Renal cortex interstitium (tissue), 3 donors: ENCODE results near the gene APOA4. TPM values are rescaled to one million over a fixed set of nuclear protein-coding genes. Genes with fewer than 3 reads are reported as not detected.

Source experiments
- polyA plus RNA-seq, 3 donors: library from polyadenylated mRNA; unstranded; fragments of 120-200 nt; gene quantifications; one replicate each; pipeline ENCODE4 v1.2.1, GENCODE V29; 2013; ENCODE audit not compliant: insufficient read length in 3 of 3

The APOA4 gene
- polyA plus RNA-seq, 3 donors: 1.5 TPM; not detected in 2

Other genes with a start within 250 kb of the APOA4 start
- 10 to 100 TPM; 33.8 to 38.6 (median 37.2) TPM for gene BUD13, start 50.3 kb downstream of the APOA4 start, polyA plus RNA-seq
- gene ZPR1, start 35.3 kb downstream of the APOA4 start, polyA plus RNA-seq: 10 to 100 TPM; 54.0 to 57.0 (median 56.8) TPM
- gene APOA5, start 31.4 kb downstream of the APOA4 start, polyA plus RNA-seq: not detected
- 10 to 100 TPM in 1 of 3 donors, 1 to 10 TPM in 2; 5.2 to 15.8 (median 5.4) TPM for gene APOC3, start 6.6 kb upstream of the APOA4 start, polyA plus RNA-seq
- 100 to 1,000 TPM in 1 of 3 donors, 10 to 100 TPM in 2; 91.2 to 150 (median 94.7) TPM for gene APOA1, start 14.3 kb upstream of the APOA4 start, polyA plus RNA-seq